ENCODE measurements around the gene COTL1. TPM values are rescaled to one million over a fixed set of nuclear protein-coding genes. Genes with fewer than 3 reads are reported as not detected.
"Not testable (repeated sequence)": the region's sequence is repeated elsewhere in the genome, so short reads cannot be mapped to it uniquely, and the experiment has no call there.

The COTL1 gene
- total RNA-seq, 1 donor from 2014 or later: 37.6 TPM

DNA sequence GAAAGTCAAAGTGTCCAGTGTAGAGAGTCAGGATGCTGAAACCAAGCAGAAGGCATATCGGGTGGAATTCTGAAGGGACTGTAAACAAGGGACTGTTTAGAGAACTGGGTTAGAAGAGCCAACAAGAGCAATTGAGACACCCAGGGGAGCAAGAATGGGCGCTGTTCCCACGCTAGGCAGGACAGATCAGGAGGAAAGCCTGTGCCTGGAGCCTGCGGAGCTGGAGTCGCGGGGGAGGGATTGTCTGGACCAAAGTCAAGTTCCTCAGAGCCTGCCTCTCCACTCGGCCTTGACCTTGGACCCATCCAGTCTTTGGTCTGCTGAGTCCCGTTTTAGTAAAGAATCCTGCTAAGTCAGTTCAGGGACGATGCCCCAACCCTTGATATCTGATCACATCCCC lies 15.7 kb upstream of the COTL1 start:
- Mint-ChIP-seq H3K36me3 (ENCODE audit: insufficient read depth) (no peaks in the 10 kb centered on the region), H3K4me1 (ENCODE audit: low read depth) (no peaks in the 10 kb centered on the region)

DNA sequence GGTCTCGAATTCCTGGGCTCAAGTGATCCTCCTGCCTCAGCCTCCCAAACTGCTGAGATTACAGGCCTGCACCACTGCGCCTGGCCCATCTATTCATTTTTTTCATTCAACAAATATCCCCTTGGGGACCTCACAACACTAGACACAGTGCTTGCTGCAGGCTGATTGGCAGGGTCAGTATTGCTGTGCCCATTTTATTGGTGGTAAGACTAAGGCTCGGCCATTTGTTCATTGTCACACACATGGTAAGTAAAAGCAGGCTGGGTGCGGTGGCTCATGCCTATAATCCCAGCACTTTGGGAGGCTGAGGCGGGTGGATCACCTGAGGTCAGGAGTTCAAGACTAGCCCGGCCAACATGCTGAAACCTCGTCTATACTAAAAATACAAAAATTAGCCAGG lies 15.0 kb upstream of the COTL1 start:
- peaks cover 12% of the 10 kb centered on the region for H3K27me3 Mint-ChIP-seq
- not testable (repeated sequence) for H3K36me3 Mint-ChIP-seq (ENCODE audit: insufficient read depth); H3K4me1 Mint-ChIP-seq (ENCODE audit: low read depth); DNase-seq (ENCODE audit: low spot score, unreplicated experiment); H3K4me3 Mint-ChIP-seq (ENCODE audit: low read depth); H3K9me3 Mint-ChIP-seq (ENCODE audit: low read depth); H3K27ac Mint-ChIP-seq

More for the DNA sequence above, 15.7 kb upstream of the COTL1 start:
- Mint-ChIP-seq H3K27ac (no peak overlapping the region), H3K4me3 (ENCODE audit: low read depth) (no peak overlapping the region), H3K27me3 (peaks cover 12% of the 10 kb centered on the region), H3K9me3 (ENCODE audit: low read depth) (no peaks in the 10 kb centered on the region)
- TF ChIP-seq, protein P1, sequence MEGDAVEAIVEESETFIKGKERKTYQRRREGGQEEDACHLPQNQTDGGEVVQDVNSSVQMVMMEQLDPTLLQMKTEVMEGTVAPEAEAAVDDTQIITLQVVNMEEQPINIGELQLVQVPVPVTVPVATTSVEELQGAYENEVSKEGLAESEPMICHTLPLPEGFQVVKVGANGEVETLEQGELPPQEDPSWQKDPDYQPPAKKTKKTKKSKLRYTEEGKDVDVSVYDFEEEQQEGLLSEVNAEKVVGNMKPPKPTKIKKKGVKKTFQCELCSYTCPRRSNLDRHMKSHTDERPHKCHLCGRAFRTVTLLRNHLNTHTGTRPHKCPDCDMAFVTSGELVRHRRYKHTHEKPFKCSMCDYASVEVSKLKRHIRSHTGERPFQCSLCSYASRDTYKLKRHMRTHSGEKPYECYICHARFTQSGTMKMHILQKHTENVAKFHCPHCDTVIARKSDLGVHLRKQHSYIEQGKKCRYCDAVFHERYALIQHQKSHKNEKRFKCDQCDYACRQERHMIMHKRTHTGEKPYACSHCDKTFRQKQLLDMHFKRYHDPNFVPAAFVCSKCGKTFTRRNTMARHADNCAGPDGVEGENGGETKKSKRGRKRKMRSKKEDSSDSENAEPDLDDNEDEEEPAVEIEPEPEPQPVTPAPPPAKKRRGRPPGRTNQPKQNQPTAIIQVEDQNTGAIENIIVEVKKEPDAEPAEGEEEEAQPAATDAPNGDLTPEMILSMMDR (IDR thresholded peaks at IDR 0.05; ENCODE audit: unreplicated experiment): no peak
- DNase-seq (ENCODE audit: low spot score, unreplicated experiment): no peak

DNA sequence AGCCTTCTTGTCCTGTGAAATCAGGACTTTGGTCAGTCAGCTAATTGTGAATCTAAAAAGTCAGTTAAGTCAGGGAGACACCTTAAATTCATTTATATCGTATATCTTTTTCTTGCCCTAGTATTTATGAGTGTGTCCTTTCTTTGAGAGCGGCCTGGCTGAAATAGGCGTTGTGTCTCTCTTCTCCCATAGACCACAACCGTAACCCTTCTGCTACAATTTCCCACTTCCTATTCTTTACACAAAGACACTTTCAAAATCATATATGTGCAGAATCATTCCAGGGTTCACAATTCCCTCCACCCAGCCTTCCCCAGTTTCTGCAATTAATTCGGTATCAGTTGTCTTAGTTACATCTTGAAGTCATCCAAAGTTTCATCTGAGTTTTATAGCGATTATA lies 14.0 kb upstream of the COTL1 start:
- Mint-ChIP-seq H3K27ac (no peak overlapping the region), H3K9me3 (ENCODE audit: low read depth) (no peaks in the 10 kb centered on the region), H3K36me3 (ENCODE audit: insufficient read depth) (no peaks in the 10 kb centered on the region), H3K4me1 (ENCODE audit: low read depth) (no peaks in the 10 kb centered on the region), H3K4me3 (ENCODE audit: low read depth) (no peak overlapping the region), H3K27me3 (peaks cover 12% of the 10 kb centered on the region)
- TF ChIP-seq, protein P1 (IDR thresholded peaks at IDR 0.05; ENCODE audit: unreplicated experiment): no peak
- DNase-seq (ENCODE audit: low spot score, unreplicated experiment): no peak

DNA sequence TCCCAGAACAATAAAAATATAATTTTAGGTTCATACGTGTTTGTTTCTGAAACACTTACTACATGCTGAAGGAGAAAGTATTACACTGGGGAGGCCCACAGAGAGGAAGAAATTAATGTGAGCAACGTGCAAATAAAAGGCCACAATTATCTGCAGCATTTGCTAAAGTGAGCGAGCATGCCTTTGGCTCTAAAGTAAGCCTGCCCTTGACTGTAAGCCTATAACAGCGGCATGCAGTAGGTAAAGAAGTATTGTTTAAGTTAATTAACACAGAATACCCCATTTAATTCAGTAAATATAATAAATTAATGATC lies 13.2 kb upstream of the COTL1 start:
- Mint-ChIP-seq H3K4me3 (ENCODE audit: low read depth) (no peak overlapping the region), H3K27me3 (peaks cover 12% of the 10 kb centered on the region), H3K4me1 (ENCODE audit: low read depth) (no peaks in the 10 kb centered on the region), H3K36me3 (ENCODE audit: insufficient read depth) (no peaks in the 10 kb centered on the region), H3K27ac (no peak overlapping the region), H3K9me3 (ENCODE audit: low read depth) (no peaks in the 10 kb centered on the region)
- no peak for DNase-seq (ENCODE audit: low spot score, unreplicated experiment)
- TF ChIP-seq, protein P1 (IDR thresholded peaks at IDR 0.05; ENCODE audit: unreplicated experiment): no peak

DNA sequence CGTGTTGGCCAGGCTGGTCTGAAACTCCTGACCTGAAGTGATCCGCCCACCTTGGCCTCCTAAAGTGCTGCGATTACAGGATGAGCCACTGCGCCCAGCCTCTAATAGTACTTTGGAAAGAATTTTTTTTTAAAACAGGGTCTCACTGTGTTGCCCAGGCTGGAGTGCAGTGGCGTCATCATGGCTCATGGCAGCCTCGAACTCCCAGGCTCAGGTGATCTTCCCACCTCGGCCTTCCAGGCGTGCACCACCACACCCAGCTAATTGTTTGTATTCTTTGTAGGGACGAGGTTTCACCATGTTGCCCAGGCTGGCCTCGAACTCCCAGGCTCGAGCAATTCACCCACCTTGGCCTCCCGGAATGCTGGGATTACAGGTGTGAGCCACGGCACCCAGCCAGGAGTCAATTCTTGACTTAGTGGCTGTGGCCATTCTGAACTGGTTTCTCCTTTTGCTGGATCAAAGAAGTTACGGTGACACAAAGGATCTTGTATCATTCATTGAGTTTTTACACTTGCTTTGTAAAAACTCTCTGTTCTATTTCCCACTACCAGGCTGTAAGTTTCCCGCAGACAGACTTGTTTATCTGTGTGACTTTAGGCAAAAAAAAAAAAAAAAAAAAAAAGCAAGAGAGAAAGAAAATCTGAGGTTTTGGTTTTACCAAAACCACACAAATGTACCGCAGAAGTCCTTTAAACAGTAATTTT lies 12.7 kb upstream of the COTL1 start:
- DNase-seq (ENCODE audit: low spot score, unreplicated experiment): no peak
- Mint-ChIP-seq H3K27me3 (peaks cover 12% of the 10 kb centered on the region), H3K27ac (no peak overlapping the region), H3K9me3 (ENCODE audit: low read depth) (no peaks in the 10 kb centered on the region), H3K4me1 (ENCODE audit: low read depth) (no peaks in the 10 kb centered on the region), H3K36me3 (ENCODE audit: insufficient read depth) (no peaks in the 10 kb centered on the region), H3K4me3 (ENCODE audit: low read depth) (no peak overlapping the region)
- TF ChIP-seq, protein P1 (IDR thresholded peaks at IDR 0.05; ENCODE audit: unreplicated experiment): no peak

DNA sequence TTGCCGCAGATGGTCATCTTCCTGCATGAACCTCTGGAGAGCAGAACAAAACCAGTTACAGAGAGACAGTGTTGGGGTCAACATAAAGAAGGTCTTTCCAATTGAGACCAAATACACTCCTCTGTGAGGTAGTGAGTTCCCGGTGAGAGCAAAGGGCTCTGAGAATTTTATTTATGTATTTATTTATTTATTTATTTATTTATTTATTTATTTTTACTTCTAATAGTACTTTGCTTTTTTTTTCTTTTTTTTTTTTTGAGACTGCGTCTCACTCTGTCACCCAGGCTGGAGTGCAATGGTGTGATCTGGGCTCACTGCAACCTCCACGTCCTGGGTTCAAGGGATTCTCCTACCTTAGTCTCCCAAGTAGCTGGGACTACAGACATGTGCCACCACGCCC lies 12.1 kb upstream of the COTL1 start:
- no peaks in the 10 kb centered on the region for H3K9me3 Mint-ChIP-seq (ENCODE audit: low read depth)
- TF ChIP-seq, protein P1 (IDR thresholded peaks at IDR 0.05; ENCODE audit: unreplicated experiment): no peak
- H3K36me3 Mint-ChIP-seq (ENCODE audit: insufficient read depth): no peaks in the 10 kb centered on the region
- no peak overlapping the region for H3K4me3 Mint-ChIP-seq (ENCODE audit: low read depth)
- DNase-seq (ENCODE audit: low spot score, unreplicated experiment): no peak
- no peaks in the 10 kb centered on the region for H3K4me1 Mint-ChIP-seq (ENCODE audit: low read depth)
- H3K27me3 Mint-ChIP-seq: peaks cover 12% of the 10 kb centered on the region
- H3K27ac Mint-ChIP-seq: no peak overlapping the region
